Tibial artery (tissue), 4 donors: Measurements from ENCODE around the gene MAML2.

Experiments used
- DNase-seq, 2 donors: peaks; one replicate each; pipeline ENCODE4 v3.0.0-alpha.2; 2019
- H3K27ac ChIP-seq, 2 donors: fragments of 200-600 bp; sonication (generic) in 1 of 2; 1 replicate in 1 of 2; 2 replicates in 1 of 2; pipeline ENCODE4 v1.5.1; 2018 to 2019; ENCODE audit warnings: mild to moderate bottlenecking in 1 of 2
- H3K27me3 ChIP-seq, 2 donors: fragments of 200-600 bp; sonication (generic) in 1 of 2; one replicate each; pipeline versions ENCODE4 v1.5.1 to v1.6.0; 2016 to 2019
- H3K36me3 ChIP-seq, 3 donors: fragments of 200-600 bp; sonication (generic) in 2 of 3; one replicate each; pipeline ENCODE4 v1.5.1; 2016 to 2019; ENCODE audit warnings: mild to moderate bottlenecking in 2 of 3
- H3K4me1 ChIP-seq, 4 donors: fragments of 200-600 bp; sonication (generic) in 2 of 4; 1 replicate in 3 of 4; 2 replicates in 1 of 4; pipeline ENCODE4 v1.5.1; 2016 to 2019
- H3K4me3 ChIP-seq, 2 donors: fragments of 200-600 bp; sonication (generic) in 1 of 2; 1 replicate in 1 of 2; 2 replicates in 1 of 2; pipeline ENCODE4 v1.5.1; 2018 to 2019; ENCODE audit warnings: mild to moderate bottlenecking in 2 of 2
- H3K9me3 ChIP-seq, 3 donors: fragments of 200-600 bp; sonication (generic) in 1 of 3; one replicate each; pipeline ENCODE4 v1.5.1; 2016 to 2019
- intact Hi-C: fragments of 100-400 bp; cut with DNase I; formaldehyde crosslinking; loops from one replicate; pipeline ENCODE4 v1.15.0; 2023; ENCODE audit warnings: low total_unique reads
- TF ChIP-seq, protein P1 (sequence below), 2 experiments: fragments of 200-600 bp in 1 of 2; fragments of 450-650 bp in 1 of 2; IDR thresholded peaks; one replicate each; pipeline ENCODE4 v1.5.1; 2017 to 2019; ENCODE audit warnings: antibody characterized with exemption in 2 of 2, mild to moderate bottlenecking in 1 of 2, moderate library complexity in 1 of 2

MAML2 gene

GRCh38 chr11:96119211-96119610 is 223.8 kb downstream of the MAML2 start:
- no peak overlapping the region for H3K27ac ChIP-seq
- H3K36me3 ChIP-seq, result no peaks in the 10 kb centered on the region
- no peaks in the 10 kb centered on the region for H3K27me3 ChIP-seq
- H3K4me3 ChIP-seq, result no peak overlapping the region
- H3K4me1 ChIP-seq, result peaks cover 0 to 10% (median 3%) of the 10 kb centered on the region in 4 donors
- intact Hi-C loops, result no loop called here
- no peaks in the 10 kb centered on the region for H3K9me3 ChIP-seq
- no peak for DNase-seq
- TF ChIP-seq, protein P1, sequence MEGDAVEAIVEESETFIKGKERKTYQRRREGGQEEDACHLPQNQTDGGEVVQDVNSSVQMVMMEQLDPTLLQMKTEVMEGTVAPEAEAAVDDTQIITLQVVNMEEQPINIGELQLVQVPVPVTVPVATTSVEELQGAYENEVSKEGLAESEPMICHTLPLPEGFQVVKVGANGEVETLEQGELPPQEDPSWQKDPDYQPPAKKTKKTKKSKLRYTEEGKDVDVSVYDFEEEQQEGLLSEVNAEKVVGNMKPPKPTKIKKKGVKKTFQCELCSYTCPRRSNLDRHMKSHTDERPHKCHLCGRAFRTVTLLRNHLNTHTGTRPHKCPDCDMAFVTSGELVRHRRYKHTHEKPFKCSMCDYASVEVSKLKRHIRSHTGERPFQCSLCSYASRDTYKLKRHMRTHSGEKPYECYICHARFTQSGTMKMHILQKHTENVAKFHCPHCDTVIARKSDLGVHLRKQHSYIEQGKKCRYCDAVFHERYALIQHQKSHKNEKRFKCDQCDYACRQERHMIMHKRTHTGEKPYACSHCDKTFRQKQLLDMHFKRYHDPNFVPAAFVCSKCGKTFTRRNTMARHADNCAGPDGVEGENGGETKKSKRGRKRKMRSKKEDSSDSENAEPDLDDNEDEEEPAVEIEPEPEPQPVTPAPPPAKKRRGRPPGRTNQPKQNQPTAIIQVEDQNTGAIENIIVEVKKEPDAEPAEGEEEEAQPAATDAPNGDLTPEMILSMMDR (IDR thresholded peaks at IDR 0.05), result no peak

DNA sequence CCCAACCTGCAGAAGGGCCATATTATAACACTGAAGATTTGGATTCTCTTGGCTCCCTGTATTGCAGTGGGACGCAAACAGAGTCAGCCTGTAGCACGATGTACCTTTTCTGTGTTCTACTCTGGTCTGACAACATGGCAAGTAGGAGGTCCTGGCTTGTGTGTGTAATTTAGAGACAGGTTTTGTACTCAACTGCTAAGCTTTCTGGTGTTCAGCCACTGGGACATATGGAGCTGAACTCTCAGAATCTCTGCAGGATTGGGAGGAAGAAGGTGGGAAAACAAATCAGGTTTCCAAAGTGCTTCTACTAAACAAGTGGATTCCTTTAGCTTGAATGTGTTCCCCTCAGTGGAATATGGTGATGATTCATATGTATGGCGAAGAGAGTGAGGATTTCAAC is 226.6 kb downstream of the MAML2 start:
- TF ChIP-seq, protein P1 (IDR thresholded peaks at IDR 0.05), result no peak
- DNase-seq, result no peak
- H3K27me3 ChIP-seq, result no peaks in the 10 kb centered on the region
- no peak overlapping the region for H3K4me3 ChIP-seq
- no peaks in the 10 kb centered on the region for H3K9me3 ChIP-seq
- no peak overlapping the region for H3K27ac ChIP-seq
- peaks cover 0 to 28% (median 18%) of the 10 kb centered on the region in 4 donors for H3K4me1 ChIP-seq
- H3K36me3 ChIP-seq, result no peaks in the 10 kb centered on the region
- intact Hi-C loops, result no loop called here

DNA sequence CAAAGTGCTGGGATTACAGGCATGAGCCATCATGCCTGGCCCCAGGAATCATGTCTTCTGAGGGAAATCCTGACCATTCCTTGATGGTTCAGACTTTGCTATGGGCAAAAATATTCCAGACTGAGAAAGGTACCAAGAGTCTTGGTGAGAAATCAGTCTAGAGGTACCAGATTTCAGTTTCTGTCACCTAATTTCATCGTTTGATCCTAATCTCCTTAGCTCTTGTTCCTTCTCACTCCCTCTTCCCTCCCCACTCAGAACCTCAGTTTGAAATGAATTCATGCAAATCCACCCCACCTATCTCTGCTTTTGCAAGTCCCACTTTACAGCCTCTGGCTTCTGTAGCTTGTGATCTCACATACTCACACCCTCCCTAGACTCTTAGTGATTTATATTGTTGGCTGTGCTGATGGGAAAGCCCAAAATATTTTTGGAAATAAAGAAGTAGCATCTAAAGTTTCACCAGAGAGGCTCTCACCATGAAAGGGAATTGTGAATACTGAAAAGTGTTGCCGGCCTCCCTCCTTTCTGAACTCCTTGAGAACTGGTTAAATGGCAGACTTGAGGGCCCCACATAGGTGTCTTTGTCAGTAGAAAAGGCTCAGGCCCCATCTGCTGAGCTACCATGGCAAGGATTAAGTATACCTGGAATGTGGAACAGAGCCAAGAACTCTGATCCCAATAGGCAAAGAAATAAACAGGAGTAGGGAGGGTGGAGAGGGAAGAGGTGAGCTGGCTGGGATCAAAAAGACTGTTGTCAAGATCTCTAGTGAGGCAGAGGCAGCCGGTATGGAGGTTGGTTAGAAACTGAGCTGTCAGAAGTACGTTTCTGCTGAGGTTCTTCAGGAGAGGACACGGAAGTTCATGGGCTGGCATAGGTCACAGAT is 228.6 kb downstream of the MAML2 start:
- Histone ChIP-seq H3K36me3 (no peaks in the 10 kb centered on the region), H3K4me1 (peaks cover 0 to 28% (median 18%) of the 10 kb centered on the region in 4 donors), H3K9me3 (no peaks in the 10 kb centered on the region), H3K27ac (peak overlapping the region; percentile 65 to 68), H3K27me3 (no peaks in the 10 kb centered on the region), H3K4me3 (no peak overlapping the region)
- intact Hi-C loops, result no loop called here
- no peak for DNase-seq
- TF ChIP-seq, protein P1 (IDR thresholded peaks at IDR 0.05), result no peak

DNA sequence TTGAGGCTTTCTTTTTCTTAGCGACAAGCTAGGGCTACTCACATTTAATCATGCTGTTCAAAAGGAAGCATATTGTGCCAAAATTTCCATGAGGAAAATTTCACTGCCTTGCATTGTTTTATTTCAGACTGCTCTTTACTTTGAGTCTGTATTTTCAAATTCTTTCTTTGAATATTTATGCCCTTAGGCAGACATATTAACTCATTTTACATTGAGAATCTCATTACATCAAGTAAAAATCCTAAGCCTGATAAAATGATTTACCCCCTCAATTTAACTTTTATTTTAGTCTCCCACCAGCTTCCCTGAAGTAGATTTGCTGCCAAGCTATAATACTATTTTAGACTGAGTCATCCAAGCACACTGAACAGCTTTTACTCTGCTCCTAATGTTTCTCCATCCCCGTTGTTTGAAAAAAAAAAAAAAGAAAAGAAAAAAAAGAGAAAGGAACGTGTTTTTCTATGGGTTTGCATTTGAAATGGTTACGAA is 229.8 kb downstream of the MAML2 start:
- no peak overlapping the region for H3K4me3 ChIP-seq
- H3K4me1 ChIP-seq, result peaks cover 0 to 28% (median 17%) of the 10 kb centered on the region in 4 donors
- peak overlapping the region; percentile 65 to 68 for H3K27ac ChIP-seq
- intact Hi-C loops, result no loop called here
- H3K36me3 ChIP-seq, result no peaks in the 10 kb centered on the region
- no peaks in the 10 kb centered on the region for H3K9me3 ChIP-seq
- H3K27me3 ChIP-seq, result no peaks in the 10 kb centered on the region
- DNase-seq, result no peak
- TF ChIP-seq, protein P1 (IDR thresholded peaks at IDR 0.05), result no peak

GRCh38 chr11:96112192-96113128 is 230.5 kb downstream of the MAML2 start:
- TF ChIP-seq, protein P1 (IDR thresholded peaks at IDR 0.05), result no peak
- no peaks in the 10 kb centered on the region for H3K36me3 ChIP-seq
- H3K4me3 ChIP-seq, result no peak overlapping the region
- no peak for DNase-seq
- H3K9me3 ChIP-seq, result no peaks in the 10 kb centered on the region
- H3K27ac ChIP-seq, result peak overlapping the region; percentile 65 to 68
- H3K27me3 ChIP-seq, result no peaks in the 10 kb centered on the region
- H3K4me1 ChIP-seq, result peaks cover 0 to 28% (median 17%) of the 10 kb centered on the region in 4 donors
- intact Hi-C loops, result no loop called here
